Hypothalamus (tissue), 51 donors: ENCODE data around the gene DOCK2.

ENCODE experiments used
- DNase-seq, 51 donors: peaks; one replicate each; lab custom pipeline; 2025; lab: John Stamatoyannopoulos, UW

The DOCK2 gene

DNA sequence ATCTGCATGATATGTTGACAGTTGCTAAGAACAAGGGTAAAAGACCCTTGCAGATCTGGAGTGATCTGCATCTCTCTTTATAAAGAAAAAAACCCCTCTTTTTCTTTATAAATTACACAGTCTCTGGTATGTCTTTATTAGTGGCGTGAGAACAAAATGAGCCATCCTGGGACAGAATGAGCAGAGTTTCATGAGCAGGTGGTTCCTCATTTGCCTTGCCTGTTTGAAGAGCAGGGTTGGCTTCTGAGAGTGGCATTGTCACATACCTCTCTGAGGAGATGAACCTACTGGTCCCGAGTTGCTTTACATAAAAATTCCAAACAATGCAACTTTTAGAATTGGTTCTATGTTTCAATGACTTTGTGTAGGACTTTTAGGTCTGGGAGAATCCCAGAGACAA is 249.0 kb downstream of the DOCK2 start:
- DNase-seq, result no peak

GRCh38 chr5:169886677-169887076 is 249.6 kb downstream of the DOCK2 start:
- no peak for DNase-seq

DNA sequence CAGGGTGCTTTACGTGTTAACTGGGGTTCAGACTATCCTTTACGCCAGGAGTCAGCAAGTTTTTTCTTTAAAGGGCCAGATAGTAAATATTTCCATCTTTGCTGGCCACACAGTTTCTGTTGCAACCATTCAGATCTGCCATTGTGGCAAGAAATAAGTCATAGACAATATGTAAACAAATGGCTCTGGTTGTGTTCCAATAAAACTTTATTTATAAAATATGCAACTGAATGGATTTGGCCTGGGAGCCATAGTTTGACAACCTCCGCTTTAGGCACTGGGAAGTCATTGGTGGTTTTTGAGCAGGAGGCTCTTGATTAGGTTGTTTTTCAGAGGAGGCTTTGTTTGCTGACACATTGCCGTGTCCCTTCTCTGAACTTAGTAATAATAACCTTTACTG is 252.5 kb downstream of the DOCK2 start:
- no peak for DNase-seq

- DNase-seq, result no peak
Measured at GRCh38 chr5:169893010-169893409, 255.9 kb downstream of the DOCK2 start.

DNA sequence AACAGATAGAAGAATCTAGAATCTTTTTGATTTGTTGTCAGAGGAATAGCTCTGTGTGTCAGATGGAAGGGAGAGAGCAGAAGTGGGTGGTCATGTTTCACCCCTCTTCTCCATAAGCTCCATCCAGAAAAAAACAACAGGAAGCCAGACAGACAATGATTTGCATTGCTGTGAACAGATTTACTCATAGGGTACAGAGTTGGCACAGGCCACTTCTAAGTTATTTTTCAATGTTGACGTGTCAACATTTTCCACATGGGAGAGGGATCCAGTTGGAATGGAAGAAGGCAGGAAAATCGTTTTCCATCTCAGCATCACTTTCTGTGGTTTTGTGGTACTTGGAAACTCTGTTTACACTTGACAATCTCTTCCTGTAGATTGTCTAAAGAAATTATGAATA is 256.5 kb downstream of the DOCK2 start:
- DNase-seq, result no peak

- DNase-seq, result peak in 44 of 51 donors; percentile 15 to 93 (median 71)
Measured at GRCh38 chr5:169895926-169896325, 258.9 kb downstream of the DOCK2 start.

DNA sequence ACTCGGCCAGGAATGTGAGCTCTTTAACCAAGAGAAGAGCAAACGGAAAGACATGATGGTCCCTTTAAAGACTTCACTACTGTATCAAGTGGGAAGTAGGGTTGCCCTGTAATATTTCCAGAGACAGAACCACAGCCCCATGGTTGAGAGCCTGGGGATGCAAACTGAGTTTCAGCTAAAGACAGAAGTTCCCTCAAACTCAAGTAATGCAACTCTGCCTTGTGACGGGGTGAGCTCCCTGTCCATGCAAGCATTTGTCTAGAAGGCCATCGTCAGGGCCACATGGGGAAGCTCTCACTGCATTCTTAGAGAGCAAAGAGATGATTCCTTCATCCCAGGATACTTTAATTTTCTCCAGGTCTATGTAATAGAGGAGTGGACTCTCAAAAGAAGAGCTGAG is 260.4 kb downstream of the DOCK2 start:
- no peak for DNase-seq

DNA sequence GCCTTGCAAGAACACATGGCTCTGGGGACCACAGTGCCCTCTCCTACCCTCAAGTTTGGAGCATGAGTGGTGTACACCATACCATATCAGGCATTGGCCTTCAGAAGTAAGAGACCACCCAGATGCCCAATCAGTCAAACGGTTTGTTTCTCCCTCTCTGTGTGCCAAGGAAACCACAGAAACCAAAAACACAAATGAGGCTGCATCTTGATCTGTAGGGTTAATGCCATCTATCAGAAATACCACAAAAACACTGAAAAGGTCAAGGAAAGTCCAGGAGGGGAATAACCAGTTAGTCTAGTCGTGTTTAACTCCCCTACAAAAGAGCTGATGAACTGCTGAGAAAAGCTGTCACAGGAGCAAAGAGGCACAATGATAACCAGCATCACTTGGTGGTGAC is 264.8 kb downstream of the DOCK2 start:
- no peak for DNase-seq

DNA sequence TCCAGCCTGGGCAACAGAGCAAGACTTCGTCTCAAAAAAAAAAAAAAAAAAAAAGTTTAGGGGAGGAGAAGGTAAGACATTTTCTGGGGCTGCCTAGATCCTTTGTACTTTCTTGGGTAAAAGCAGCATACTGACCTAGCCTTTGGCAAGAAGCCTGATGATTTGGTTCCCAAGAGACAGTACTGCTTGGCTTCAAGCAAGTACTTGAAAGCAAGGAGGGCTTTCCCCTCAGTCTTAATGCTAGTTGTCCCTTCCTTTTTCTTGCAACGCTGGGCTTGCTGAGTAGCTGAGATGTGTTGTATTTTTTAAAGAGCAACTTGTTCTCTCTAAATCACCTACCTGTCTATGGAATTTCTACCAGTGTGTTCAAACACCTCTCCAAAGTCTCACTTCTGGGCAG is 267.0 kb downstream of the DOCK2 start:
- no peak for DNase-seq

DNA sequence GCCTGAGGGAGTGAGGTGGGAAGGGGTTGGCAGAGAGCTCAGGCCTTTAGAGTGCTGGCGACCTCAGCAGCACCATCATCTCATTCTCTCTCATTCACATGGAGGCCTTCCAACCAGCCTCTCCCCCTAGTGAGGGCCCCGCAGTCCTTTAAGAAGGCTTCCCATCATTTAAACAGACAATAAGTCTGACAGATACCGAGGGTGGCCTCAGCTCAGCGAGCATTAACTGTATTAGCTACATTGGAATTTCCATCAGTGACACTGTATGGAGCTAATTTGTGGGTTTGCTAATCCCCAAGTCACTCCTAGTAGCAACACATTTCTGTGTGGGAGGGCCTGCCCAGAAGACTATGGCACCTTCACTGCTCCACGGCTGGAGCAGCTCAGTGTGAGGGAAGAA is 267.4 kb downstream of the DOCK2 start:
- no peak for DNase-seq

GRCh38 chr5:169905017-169905416 is 267.9 kb downstream of the DOCK2 start:
- DNase-seq, result peak in 3 of 51 donors; percentile 16 to 28 (median 27)

- DNase-seq, result no peak
Measured at GRCh38 chr5:169906745-169907649, 269.9 kb downstream of the DOCK2 start.

DNA sequence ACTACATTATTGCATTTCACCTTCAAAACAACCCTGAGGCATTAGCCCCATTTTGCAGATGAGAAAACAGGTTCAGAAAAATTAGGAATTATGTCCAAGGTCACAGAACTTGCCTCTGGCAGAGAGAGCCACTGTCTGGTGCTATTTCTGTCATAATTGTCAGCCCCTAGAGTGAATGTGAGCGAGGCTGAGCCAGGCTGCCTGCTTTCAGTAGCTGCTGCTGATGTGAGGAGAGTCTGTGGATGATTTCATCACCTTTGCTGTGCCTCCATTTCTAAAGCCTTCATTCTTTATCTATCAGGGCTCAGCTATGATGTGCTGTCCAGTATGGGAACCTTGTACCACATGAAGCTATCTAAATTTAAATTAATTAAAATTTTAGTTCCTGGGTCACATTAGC is 271.8 kb downstream of the DOCK2 start:
- DNase-seq, result no peak

DNA sequence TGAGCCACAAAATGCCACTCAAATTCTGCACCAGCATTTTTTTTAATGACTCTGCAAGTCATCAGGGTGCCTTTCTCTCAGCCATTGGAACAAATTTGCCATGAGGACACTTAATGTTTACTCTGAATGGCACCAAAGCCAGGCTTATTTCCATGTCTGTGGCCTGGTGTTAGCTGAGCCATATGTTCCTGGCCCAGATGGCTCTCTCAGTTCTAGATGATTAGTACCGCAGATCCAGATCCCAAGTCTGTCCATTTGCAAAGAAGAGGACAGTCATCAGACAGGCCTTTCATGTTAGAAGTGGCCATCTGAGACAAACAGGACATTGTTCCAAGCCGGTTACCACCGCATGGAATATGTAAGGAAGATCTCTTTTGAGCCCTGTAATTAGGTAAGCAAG is 272.9 kb downstream of the DOCK2 start:
- peak in 5 of 51 donors; percentile 10 to 37 (median 18) for DNase-seq

- no peak for DNase-seq
Measured at GRCh38 chr5:169910393-169910792, 273.3 kb downstream of the DOCK2 start.

GRCh38 chr5:169911448-169912212 is 274.6 kb downstream of the DOCK2 start:
- DNase-seq, result peak in 1 of 51 donors; percentile 19

GRCh38 chr5:169913479-169913878 is 276.4 kb downstream of the DOCK2 start:
- DNase-seq, result no peak

GRCh38 chr5:169914766-169915165 is 277.7 kb downstream of the DOCK2 start:
- DNase-seq, result peak in 34 of 51 donors; percentile 8 to 79 (median 40)

DNA sequence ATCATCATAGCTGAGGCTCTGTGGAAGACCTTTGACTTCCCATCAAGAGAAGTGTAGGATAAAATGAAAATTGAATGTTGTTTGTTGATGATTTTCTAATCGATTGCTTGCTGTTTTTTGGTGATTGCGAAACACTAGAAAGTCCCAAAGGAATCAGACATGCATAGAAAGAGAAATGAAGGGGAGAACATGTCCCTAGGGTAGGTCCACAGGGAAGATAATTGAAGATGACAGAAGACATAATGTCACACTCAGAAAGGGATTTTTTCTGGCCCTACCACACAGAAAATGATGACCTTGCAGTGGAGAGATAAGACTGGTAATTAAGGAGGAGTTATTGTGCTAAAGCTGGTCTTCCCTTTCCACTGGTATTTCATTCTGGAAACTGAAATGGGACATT is 280.4 kb downstream of the DOCK2 start:
- no peak for DNase-seq

GRCh38 chr5:169918228-169918627 is 281.2 kb downstream of the DOCK2 start:
- DNase-seq, result no peak

DNA sequence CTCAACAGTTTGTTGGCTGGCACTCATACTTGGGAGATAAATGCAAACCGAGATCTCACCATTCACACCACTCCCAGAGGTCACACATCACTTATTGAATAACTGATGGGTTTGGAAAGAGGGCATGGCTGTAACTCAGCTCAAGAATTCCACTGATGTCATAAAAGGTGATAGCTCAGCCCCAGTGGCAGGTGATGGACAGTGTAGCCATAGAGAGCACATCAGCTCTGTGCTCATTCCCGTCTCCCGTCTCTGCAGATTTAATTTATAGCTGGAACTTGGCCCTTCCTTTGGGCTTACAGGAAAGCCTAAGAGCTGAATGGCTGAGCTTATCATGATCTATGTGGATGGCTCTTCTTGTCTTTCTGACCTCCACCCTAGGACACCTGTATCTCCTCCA is 283.4 kb downstream of the DOCK2 start:
- DNase-seq, result no peak

DNA sequence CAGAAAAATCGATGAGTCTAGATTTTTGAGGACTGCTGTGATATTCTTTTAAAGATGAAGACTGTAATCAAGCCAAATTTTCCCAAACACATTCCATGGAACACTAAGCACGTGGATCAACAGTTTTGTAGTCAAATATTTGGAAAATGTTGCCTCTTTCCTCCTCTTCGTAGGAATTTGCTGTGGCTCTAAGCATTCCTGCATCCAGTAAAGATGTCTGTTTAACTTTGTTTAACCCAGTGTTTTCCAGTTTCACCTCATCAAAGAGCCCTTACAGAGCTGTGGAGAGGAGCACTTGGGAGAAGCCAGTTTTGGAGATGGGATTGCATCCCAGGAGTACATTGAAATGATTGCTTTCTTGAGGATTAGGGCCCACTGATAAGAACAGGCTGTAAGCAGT is 284.3 kb downstream of the DOCK2 start:
- no peak for DNase-seq
